Upper lobe of left lung (tissue), 4 donors: ENCODE results near the gene CCDC201.

Experiments
- POLR2A ChIP-seq, 4 donors: fragments of 450-650 bp; IDR thresholded peaks; one replicate each; pipeline ENCODE4 v1.5.1; 2016 to 2017; ENCODE audit warnings: antibody characterized with exemption in 4 of 4, mild to moderate bottlenecking in 2 of 4
- TF ChIP-seq, protein P1 (sequence below), 6 experiments: fragments of 450-650 bp in 4 of 6; fragments of 200-600 bp in 2 of 6; sonication (generic) in 2 of 6; IDR thresholded peaks; one replicate each; pipeline ENCODE4 v1.5.1; 2016 to 2019; ENCODE audit warnings: antibody characterized with exemption in 6 of 6

DNA sequence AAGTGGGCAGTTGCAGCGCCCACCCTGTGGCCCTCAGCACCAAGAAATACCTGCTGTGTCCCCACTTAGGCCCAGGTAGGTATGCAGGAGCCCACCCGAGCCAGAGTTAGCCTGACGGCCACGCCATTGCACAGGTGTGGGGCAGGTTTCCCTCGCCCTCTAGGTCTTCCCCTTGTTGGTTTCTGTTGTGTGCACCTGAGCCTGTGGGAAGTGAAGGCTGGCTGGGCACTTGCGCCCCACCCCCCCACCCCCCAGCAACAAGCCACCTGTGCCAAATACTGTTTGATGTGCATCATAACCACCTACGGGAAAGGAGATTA is at the start of gene CCDC201:
- TF ChIP-seq, protein P1, sequence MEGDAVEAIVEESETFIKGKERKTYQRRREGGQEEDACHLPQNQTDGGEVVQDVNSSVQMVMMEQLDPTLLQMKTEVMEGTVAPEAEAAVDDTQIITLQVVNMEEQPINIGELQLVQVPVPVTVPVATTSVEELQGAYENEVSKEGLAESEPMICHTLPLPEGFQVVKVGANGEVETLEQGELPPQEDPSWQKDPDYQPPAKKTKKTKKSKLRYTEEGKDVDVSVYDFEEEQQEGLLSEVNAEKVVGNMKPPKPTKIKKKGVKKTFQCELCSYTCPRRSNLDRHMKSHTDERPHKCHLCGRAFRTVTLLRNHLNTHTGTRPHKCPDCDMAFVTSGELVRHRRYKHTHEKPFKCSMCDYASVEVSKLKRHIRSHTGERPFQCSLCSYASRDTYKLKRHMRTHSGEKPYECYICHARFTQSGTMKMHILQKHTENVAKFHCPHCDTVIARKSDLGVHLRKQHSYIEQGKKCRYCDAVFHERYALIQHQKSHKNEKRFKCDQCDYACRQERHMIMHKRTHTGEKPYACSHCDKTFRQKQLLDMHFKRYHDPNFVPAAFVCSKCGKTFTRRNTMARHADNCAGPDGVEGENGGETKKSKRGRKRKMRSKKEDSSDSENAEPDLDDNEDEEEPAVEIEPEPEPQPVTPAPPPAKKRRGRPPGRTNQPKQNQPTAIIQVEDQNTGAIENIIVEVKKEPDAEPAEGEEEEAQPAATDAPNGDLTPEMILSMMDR (IDR thresholded peaks at IDR 0.05): no peak
- TF ChIP-seq POLR2A (IDR thresholded peaks at IDR 0.05): no peak
